CD4-positive, alpha-beta T cell treated with Interleukin-4 for 1 hour (primary cell): ENCODE measurements around the gene LTC4S.

Experiments used
- DNase-seq, 2 donors: peaks; one replicate each; pipeline ENCODE4 v3.0.0-alpha.2; 2020 to 2022

LTC4S gene

DNA sequence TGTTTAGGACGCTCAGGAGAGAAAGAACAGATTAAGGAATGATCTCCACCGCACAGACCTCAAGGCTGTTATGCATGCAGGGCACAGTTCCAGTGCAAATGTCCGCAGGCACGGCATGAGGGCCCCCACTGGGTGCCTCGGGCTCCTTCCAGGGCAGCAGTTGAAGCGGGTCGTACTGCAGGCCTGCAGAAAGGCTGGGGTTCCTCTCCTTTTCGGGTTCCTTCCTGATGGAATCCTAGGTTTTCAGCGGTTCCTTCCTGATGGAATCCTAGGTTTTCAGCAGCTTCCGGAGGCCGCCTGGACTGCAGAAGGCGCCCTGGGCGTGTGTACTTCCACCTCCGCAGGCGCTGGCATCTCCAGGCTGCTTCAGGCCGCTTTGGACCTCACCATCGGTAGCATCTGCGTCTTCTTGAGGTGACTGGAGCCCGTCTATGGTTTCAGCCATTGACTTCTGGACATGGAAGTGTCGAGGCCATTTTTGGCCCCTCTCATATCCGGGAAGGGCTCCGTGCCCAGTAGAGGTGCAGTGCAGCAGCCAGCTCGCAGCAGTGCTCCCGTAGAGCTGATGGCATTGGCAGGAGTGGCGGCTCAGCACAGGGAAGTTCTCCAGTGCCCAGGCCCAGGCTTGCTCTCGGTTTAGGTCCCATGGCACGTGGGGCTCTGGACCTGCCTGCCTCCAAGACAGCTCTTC, 18.5 kb downstream of the LTC4S start:
- no peak for DNase-seq

DNA sequence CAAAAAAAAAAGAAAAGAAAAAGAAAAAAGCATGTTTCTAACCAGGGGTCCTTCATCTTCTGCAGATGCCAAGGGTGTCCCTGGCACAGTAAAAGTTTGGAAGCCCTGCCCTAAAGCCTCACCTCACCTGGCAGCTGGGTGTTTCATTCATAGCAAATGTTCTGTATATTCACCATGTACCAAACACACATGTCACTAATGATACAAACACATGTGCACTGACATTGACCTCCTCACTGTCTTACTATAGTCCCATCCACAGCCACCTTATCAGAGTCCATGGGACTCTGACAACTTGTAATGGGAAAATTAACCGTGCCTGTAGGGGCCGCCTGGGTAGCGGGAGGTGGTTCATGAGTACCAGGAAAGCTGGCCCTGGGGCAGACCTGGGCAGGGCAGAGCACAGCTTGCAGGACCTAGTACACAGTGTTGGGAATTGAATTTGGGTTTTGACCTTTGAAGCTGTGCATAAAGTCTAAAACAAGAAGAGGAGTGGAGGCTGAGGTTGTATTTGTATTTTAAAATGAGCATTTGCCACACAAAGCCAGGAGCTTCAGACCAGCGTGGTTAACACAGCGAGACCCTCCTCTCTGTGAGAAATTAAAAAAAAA, 19.3 kb downstream of the LTC4S start:
- DNase-seq, result no peak

DNA sequence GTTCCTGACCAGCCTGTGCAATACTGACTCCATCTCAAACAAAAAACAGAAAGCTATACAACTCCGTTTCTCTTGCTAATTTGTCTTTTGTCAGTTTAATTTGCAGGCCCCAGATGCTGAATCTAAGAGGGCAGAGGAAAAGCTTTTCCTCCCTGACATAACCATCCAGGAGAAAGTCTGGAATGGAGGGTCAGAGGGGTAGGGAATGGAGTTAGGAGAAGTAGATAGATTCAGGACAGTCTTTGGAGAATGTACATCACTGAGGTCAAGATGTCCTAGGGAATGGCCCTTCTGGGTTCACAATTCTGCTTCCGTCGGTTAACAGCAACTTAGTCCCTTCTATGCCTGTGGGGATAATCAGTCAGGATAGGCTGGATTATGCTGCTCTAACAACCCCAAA, 20.3 kb downstream of the LTC4S start:
- DNase-seq, result no peak

DNA sequence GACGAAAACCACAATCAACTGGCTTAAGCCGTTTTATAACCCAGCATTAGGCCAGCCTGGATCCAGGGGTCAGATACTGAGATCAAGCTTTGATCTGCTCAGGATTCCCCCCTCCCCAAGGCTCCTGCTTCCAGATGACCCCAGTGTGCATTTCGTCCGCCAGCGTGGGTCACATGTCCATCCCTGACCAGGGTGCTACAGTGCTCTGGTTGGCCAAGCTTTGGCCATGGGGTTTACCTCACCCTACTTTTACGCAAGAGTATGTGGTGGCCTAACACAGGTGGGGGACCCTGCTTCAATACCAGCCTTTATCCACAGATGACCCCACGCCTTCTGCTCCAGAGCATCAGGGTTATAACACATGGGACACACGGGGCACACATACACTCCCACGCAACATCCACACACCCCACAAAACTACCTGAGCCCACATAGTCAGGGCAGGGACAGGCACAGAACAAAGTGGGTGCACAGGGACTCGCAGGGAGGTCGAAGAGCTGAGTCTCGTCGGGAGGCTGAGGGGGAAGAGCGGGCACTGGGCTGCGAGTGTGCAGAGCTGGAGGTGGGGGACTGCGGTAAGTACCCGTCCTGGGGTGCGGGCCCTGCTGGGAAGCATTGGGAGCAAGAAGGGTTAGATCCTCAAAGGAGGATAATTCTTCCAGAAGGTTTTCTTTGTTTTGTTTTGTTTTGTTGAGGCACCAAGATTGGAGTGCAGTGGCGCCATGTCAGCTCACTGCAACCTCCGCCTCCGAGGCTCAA, 21.9 kb downstream of the LTC4S start:
- DNase-seq, result no peak

DNA sequence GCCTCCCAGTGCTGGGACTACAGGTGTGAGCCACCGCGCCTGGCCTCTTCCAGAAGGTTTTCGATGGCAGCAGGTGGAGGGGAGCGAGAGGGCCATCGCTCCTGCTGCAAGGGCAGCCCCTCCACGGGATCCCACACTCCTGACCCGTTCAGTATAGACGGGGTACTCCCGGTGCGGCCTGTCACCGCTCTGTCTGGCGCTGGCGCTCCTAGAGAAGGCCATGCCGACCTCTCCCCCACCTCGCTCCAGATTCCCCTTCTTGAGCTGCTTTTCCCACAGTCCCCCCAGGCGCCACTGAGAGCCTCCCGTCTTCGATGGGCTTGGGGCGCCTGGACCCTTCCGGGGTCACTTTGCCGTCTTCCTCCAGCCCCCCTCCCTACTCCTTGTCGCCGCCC, 22.6 kb downstream of the LTC4S start:
- DNase-seq, result no peak

DNA sequence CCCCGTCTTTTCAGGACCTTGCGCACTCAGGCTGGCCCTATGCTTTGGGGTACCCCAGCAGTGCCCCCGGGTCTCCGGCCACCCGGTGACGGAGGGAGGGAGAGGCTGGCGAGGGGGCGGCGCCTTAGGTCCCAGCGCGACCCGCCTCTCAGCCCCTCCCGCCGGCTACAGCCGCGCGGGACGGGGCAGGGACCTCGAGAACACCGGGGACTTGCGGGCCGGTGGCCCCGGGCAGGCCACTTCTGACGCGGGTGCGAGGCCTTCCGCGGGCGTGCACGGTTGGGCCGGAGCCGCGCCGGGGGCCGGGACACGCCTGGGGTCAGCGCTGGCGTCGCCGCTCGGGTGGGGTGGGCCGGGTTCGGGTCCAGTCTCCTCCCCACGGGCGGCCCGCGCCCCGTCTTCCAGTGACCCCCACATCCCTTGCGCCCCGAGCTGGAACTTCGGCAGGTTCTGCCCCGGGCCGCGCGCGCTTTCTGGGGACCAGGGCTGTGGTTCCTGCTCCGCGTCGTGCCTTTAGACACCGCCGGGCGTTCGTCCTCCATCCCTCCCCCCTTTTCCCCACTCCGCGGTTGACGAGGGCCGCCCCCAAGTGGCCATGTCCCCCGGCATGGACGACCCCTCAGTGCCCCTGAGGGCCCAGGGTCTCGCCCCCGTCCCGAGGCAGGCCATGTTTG, 23.1 kb downstream of the LTC4S start:
- DNase-seq, result no peak

DNA sequence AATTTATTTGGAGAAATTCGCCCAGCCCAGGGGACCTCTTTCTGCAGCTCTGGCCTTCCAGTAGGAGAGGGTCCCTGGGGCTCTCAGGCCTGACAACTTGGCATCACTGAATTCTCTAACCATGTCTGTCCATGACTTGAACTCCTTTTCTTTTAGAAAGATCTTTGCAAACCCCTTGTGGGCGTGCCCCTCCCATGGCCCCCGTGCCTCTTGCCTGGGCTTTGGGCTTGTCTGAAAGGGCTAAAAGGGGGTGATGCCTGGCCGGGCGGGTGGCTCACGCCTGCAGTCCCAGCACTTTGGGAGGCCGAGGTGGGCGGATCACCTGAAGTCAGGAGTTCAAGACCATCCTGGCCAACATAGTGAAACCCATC, 23.7 kb downstream of the LTC4S start:
- DNase-seq, result no peak

DNA sequence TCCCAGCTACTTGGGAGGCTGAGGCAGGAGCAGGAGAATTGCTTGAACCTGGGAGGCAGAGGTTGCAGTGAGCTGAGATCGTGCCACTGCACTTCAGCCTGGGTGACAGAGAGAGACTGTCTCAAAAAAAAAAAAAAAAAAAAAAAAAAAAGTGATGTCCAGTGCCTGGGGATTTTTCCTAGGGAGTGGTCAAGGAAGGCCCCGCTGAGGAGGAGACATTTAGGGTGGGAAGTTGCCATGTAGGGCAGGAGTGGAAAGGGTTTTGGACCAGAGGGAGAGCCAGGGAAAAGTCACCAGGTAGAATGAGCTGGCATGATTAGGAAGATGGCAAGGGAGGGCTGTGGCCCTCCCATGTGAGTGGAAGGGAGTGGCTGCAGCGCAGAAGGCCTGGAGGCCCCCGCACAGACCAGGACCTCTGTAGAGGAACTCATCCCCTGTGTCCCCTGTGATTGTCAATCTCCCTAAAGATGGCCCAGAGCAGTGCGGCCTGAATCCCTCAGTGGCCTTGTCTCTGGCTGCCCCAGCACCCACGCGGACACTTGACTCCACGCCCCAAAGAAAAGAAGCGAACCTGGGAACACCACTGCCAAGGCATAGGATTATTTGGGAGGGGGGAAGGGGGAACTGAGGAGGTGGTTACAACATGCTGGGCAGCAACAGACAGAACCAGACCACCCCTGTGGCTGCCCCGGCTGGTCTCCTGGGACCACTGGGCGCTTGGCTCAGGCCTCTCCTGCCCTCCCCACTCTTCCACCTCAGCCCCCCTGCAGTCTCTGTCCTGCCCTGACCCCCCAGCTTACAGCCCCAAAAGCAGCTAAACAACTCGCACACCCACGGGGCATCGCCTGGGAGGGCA, 24.3 kb downstream of the LTC4S start:
- DNase-seq, result no peak

DNA sequence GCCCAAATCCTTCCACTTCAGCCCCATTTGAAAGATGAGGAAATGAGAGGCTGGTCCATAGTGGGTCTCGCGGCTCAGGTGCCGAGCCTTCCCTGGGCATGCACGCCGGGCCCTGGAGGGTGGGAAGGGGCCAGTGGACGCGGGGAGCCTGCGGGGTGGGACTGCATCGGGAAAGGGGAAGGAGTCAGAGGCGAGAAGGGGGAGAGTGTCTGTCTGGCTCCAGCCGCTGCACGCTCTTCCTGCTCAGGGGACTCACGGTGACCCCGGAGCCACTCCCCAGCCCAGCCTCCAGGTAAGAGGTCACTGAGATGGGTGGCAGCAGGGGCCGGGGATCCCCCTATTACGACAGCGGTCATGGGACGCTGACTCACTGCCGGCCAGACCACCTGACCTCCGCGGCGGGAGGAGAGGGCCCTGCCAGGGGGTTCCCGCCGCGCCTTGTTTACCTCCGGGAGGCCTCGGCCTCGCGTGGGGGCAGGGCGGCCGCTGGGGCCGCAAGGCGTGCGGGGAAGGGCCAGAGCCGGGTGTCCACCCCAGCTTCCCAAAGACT, 25.0 kb downstream of the LTC4S start:
- peak; percentile 93 to 95 for DNase-seq

DNA sequence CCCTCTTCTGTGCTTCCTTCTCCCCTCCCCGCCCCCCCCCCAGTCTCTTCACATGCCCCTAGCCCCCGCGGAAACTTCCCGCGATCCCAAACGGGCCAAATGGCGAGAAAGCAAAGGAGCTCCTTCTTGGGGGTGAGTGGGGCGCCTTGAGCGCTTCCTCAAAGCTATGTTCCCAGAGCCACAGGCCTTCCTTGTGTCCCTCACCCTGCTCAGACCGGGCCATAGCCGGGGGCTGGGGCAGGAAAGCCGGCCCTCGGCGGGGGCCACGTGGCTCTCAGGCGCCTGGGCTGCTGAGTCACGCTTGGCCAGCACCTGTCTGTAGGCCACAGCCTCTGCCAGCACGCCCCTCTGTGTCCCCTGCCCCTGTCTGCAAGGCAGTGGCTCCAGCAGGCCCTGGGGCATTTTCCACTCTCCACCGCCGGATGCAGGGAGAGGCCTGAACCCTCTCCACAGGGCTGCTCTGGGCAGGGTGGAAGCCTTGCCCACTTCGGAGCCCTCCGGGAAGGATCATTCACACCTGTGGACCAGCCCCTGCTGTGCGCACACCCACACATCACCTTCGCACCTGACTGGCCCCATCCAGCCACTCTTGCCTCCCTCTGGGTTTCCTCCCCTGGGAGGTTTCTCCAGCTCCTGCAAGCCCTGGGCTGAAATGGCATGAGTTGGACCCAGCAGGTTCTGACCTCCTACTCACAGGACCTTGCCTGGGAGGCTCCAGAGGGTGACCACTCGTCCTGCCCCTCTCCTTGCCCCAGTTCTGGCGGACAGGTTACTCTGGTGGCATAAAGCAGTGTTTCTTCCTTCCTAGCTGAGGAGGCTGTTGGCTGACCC, 25.7 kb downstream of the LTC4S start:
- peak; percentile 49 to 55 for DNase-seq

DNA sequence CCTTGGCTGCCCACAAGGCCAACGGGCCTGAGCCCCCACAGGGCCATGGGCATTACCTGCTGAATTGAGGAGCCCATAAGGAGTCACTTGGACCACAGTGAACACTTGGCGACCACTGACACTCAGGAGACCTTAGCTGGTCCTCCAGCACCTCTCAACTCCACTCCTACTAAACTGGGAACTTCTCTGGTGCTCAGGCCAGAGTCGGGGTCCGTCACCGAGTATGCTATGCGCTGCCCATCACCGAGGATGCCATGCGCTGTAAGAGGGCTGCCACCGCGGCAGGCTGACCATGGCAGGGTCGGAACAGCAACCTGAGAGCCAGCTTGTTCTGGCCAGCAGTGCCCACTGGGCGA, 26.3 kb downstream of the LTC4S start:
- DNase-seq, result no peak

DNA sequence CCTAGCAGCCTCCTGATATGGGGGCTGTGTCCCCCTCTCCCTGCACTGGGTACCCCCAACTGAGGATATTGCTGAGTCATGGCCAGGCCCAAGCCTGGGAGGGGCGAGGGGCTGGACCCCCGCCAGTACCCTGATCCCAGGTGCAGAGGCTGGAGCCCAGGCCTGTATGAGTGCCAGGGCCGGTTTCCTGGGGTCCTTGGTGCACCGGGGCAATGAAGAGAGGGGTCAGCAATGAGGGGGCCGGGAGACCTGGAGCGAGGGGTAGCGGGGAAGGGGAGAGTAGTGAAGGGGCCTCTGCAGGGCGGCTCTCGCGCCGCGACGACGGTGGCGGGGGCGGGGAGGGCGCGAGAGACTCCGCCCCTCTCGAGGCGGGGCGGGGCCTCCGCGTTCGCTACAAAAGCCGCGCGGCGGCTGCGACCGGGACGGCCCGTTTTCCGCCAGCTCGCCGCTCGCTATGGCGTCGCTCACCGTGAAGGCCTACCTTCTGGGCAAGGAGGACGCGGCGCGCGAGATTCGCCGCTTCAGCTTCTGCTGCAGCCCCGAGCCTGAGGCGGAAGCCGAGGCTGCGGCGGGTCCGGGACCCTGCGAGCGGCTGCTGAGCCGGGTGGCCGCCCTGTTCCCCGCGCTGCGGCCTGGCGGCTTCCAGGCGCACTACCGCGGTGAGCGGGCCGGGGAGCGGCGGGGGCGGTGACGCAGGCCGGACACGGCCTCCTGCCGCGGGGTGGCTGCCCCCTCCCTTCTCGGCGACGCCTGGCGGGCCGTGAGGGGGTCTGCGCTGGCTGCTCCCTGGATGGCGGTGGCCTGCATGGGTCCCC, 26.9 kb downstream of the LTC4S start, which contains the start of gene SQSTM1:
Gene SQSTM1 (plus strand): TSS at position 423 of the 815 bp plus-strand sequence. CDS start 32 bp downstream, at position 455.
- peak; percentile 84 to 86 for DNase-seq

DNA sequence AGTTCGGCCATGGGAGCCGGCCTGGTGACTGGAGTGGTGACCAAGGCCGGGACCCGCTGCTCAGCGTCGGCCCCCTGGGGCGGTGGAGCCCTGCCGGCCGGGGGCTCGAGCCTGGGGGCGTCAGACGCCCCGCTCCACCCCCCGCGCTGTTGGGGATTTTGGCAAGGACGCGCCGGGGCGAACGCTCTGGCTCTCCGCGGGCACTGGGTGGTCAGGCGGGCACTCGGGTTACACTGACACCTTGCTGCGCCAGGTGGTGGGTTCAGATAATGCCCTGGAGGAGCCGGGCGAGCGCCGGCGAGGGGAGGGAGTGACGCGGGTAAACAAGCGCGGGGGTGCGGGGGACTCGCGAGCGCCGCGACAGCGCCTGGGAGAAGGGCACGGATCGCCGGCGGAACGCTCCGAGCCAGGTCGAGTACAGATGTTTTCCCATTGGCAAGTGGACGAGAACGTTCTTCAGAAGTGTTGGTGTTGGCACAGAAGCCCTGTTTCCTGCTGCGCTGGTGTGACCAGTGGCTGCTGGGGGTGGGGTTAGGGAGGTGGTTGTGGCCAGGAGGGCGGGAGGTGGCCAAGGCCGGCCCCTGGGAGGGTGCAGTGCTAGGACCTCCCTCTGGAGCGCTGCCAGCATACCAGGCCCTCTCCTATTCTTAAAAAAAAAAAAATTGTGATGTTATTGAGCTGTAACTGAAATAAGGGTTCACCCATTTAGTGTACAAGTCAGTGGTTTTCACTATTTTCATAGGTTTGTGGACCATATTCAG, 27.7 kb downstream of the LTC4S start:
- peak; percentile 91 to 93 for DNase-seq

DNA sequence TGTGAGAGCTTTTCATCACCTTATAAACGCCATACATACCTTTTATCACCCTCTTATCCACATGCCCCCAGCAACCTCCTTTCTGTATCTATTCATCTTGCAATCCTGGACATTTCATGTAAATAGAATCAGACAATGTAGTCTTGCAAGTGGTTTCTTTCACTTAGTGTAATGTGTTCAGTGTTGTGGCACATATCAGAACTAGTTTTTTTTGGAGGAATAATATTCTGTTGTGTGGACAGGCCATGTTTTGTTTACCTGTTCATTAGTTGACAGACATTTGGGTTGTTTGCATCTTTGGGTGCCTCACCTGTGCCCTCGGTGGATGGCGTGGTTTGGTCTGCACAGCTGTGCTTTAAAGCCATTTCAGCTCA, 28.3 kb downstream of the LTC4S start:
- DNase-seq, result no peak

DNA sequence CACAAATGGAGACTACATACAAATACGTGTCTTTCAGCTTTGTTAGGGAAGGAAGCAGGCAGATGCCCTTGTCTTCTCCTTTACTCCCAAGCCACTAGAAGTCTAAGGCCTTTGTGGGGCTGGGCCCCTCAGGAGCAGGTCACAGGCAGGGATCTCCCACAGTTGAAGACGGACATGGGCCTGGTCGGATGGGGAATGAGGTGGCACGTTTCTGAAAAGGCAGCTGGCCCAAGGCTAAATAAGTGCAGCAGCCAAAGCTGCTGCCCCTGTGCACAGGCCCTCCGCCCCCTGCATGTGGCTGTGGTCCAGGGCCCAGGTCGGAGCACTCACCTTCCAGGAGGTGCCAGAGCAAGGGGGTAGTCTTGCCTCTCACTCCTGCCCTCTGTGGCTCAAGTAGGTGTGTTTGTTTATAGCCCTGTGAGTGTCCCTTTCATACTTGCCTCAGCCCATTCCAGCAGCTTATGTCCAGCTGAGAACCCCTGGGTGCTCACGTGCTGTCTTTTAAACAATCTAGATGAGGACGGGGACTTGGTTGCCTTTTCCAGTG, 28.7 kb downstream of the LTC4S start:
- no peak for DNase-seq

DNA sequence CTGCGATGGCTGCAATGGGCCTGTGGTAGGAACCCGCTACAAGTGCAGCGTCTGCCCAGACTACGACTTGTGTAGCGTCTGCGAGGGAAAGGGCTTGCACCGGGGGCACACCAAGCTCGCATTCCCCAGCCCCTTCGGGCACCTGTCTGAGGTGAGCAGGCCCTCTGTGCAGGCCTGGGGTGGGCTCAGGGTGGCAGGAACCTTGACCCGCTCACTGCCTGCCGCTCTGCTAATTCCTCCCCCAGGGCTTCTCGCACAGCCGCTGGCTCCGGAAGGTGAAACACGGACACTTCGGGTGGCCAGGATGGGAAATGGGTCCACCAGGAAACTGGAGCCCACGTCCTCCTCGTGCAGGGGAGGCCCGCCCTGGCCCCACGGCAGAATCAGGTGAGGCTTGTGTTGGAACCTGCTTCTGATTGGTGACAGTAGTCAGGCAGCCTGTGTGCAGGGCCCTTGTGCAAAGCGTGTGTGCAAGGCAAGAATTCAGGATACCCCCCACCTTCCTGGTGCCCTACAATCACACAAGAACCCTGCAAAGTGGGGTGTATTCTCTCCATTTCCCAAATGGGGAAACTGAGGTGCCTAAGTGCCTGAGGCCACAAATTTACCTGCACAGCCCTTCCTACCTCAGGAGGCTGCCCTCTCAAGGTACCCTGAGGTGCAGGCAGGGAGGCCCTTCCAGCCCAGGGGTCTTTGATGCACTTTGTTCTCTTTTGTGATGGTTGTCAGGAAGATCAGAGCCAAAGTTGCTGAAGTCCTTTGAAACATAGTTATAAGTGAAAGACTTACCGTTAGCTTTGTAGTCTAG, 30.4 kb downstream of the LTC4S start:
- no peak for DNase-seq

DNA sequence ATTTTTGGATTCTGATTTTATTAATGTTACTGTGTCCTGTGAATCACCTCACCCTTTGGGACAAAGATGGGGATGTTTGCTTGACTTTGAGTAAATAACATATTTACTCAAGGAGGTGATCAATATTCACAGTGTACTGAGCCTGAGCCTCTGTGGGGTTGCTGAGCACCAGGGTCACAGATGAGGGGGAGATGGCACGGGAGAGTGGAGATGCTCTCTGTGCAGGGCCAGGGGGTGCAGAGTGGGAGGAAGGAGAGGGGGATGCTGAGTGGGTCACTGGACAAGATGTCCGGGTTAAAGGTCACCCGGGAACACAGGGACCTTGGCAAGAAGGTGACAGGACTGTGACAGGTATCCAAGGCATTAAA, 30.9 kb downstream of the LTC4S start:
- no peak for DNase-seq

DNA sequence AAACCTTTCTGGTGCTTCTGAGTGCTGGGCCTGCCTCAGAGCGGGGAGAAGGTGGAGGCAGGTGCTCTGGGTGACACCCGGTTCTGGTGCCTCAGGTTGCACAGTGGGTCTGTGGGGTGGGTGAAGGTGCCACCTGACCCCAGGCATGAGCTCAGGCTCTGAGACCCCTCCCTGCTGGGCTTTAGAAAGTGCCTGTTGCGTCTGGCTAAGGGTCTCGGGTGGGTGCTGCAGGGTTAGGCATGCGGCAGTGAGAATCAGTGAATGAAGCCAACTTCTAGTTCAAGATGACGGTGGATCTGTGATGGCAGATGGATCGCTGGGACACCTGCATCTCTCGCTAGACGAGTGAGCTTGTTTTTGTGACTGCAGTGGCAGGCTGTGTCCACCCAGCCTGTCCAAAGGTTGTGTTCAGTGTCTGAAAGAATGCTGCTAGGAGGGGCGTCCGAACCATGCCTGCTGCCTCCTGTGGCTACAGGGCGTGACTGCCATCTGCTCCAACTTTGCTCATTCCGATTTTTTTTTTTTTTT, 31.9 kb downstream of the LTC4S start:
- peak in 1 of 2 donors; percentile 5 for DNase-seq
